ENCODE data around the gene CNTNAP2.

CNTNAP2 gene

GRCh38 chr7:147990942-147991341 lies 1874.3 kb downstream of the CNTNAP2 start:
- Histone ChIP-seq H3K79me2 (ENCODE audit: insufficient read depth, low read length) (no peaks in the 10 kb centered on the region), H3F3A (ENCODE audit: insufficient read depth) (no peaks in the 10 kb centered on the region), H3K27ac (ENCODE audit: low read depth, low read length) (no peak overlapping the region), H4K20me1 (ENCODE audit: low read depth, low read length) (no peaks in the 10 kb centered on the region), H2AFZ (ENCODE audit: low read depth, low read length, severe bottlenecking) (no peak overlapping the region), H3K27me3 (ENCODE audit: low read length) (no peaks in the 10 kb centered on the region), H3K4me2 (ENCODE audit: low read depth, low read length, poor library complexity, severe bottlenecking) (no peak overlapping the region), H3K9ac (ENCODE audit: low read length) (no peak overlapping the region), H3K36me3 (ENCODE audit: low read length) (no peaks in the 10 kb centered on the region), H3K4me3 (ENCODE audit: insufficient read depth, low read length, poor library complexity, severe bottlenecking) (no peak overlapping the region), H3K9me2 (replicated peaks; ENCODE audit: insufficient read depth, low read length) (no peaks in the 10 kb centered on the region), H3K9me3 (ENCODE audit: insufficient read depth, low read length) (no peaks in the 10 kb centered on the region)
- TF ChIP-seq CTCF (IDR thresholded peaks at IDR 0.05; ENCODE audit: insufficient read depth, low read length, poor library complexity, severe bottlenecking) (no peak), EZH2phosphoT487 (conservative IDR thresholded peaks at IDR 0.05; ENCODE audit: low read length) (no peak)

DNA sequence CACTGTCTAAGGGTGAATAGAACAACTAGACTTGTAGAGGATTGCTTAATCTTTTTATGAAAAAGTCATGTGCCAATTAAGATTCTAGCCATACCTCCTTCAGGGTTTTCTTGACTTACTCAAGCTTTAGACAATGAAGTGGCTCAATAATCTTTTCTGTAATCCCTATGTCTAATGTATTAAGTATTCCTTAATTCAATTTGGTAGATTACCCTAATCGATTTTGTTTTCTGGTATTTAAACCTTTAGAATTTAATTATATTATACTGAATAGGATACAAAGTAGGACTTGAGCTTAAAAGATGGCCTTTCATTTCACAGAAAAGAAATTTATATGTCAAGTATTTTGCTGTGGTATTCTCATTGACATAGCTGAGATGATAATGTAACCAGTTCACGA lies 1876.1 kb downstream of the CNTNAP2 start:
- H3K27ac ChIP-seq (ENCODE audit: low read depth, low read length): no peak overlapping the region
- no peaks in the 10 kb centered on the region for H3F3A ChIP-seq (ENCODE audit: insufficient read depth)
- H3K9ac ChIP-seq (ENCODE audit: low read length): no peak overlapping the region
- no peaks in the 10 kb centered on the region for H3K9me3 ChIP-seq (ENCODE audit: insufficient read depth, low read length)
- H2AFZ ChIP-seq (ENCODE audit: low read depth, low read length, severe bottlenecking): no peak overlapping the region
- no peaks in the 10 kb centered on the region for H3K36me3 ChIP-seq (ENCODE audit: low read length)
- H3K27me3 ChIP-seq (ENCODE audit: low read length): no peaks in the 10 kb centered on the region
- H3K9me2 ChIP-seq (replicated peaks; ENCODE audit: insufficient read depth, low read length): no peaks in the 10 kb centered on the region
- H3K79me2 ChIP-seq (ENCODE audit: insufficient read depth, low read length): no peaks in the 10 kb centered on the region
- no peak overlapping the region for H3K4me3 ChIP-seq (ENCODE audit: insufficient read depth, low read length, poor library complexity, severe bottlenecking)
- TF ChIP-seq CTCF (IDR thresholded peaks at IDR 0.05; ENCODE audit: insufficient read depth, low read length, poor library complexity, severe bottlenecking): no peak
- no peak for TF ChIP-seq EZH2phosphoT487 (conservative IDR thresholded peaks at IDR 0.05; ENCODE audit: low read length)
- no peaks in the 10 kb centered on the region for H4K20me1 ChIP-seq (ENCODE audit: low read depth, low read length)
- no peak overlapping the region for H3K4me2 ChIP-seq (ENCODE audit: low read depth, low read length, poor library complexity, severe bottlenecking)

DNA sequence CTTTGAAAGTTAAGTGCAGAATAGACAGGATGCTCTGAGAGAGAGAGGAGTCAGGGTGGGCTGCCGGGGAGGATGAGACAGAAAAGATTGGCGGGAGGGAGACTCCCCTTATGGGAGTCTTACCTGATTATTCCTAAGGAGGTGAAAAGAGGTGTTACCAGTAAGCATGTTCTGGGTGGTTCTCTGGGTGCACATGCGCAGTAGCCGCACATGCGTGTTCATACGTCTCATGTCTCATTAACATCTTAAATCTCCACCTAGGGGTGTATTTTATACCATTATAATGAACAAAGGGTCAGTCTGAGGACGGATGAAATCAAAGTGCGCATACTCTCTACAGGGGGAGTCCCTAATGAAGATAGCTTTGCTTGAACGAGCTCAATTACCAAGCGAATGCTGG lies 1881.0 kb downstream of the CNTNAP2 start:
- Histone ChIP-seq H3K9me3 (ENCODE audit: insufficient read depth, low read length) (no peaks in the 10 kb centered on the region), H3K4me2 (ENCODE audit: low read depth, low read length, poor library complexity, severe bottlenecking) (no peak overlapping the region), H3K27me3 (ENCODE audit: low read length) (no peaks in the 10 kb centered on the region), H2AFZ (ENCODE audit: low read depth, low read length, severe bottlenecking) (no peak overlapping the region), H3K4me3 (ENCODE audit: insufficient read depth, low read length, poor library complexity, severe bottlenecking) (no peak overlapping the region), H3K79me2 (ENCODE audit: insufficient read depth, low read length) (no peaks in the 10 kb centered on the region), H3K9me2 (replicated peaks; ENCODE audit: insufficient read depth, low read length) (no peaks in the 10 kb centered on the region), H4K20me1 (ENCODE audit: low read depth, low read length) (no peaks in the 10 kb centered on the region), H3K9ac (ENCODE audit: low read length) (no peak overlapping the region), H3F3A (ENCODE audit: insufficient read depth) (no peaks in the 10 kb centered on the region), H3K27ac (ENCODE audit: low read depth, low read length) (no peak overlapping the region), H3K36me3 (ENCODE audit: low read length) (no peaks in the 10 kb centered on the region)
- TF ChIP-seq CTCF (IDR thresholded peaks at IDR 0.05; ENCODE audit: insufficient read depth, low read length, poor library complexity, severe bottlenecking) (no peak), EZH2phosphoT487 (conservative IDR thresholded peaks at IDR 0.05; ENCODE audit: low read length) (no peak)

GRCh38 chr7:147999962-148000361 lies 1883.4 kb downstream of the CNTNAP2 start:
- no peak overlapping the region for H3K27ac ChIP-seq (ENCODE audit: low read depth, low read length)
- no peaks in the 10 kb centered on the region for H3K36me3 ChIP-seq (ENCODE audit: low read length)
- no peak overlapping the region for H3K9ac ChIP-seq (ENCODE audit: low read length)
- TF ChIP-seq EZH2phosphoT487 (conservative IDR thresholded peaks at IDR 0.05; ENCODE audit: low read length) (no peak), CTCF (IDR thresholded peaks at IDR 0.05; ENCODE audit: insufficient read depth, low read length, poor library complexity, severe bottlenecking) (no peak)
- H3K9me3 ChIP-seq (ENCODE audit: insufficient read depth, low read length): no peaks in the 10 kb centered on the region
- H4K20me1 ChIP-seq (ENCODE audit: low read depth, low read length): no peaks in the 10 kb centered on the region
- no peak overlapping the region for H3K4me2 ChIP-seq (ENCODE audit: low read depth, low read length, poor library complexity, severe bottlenecking)
- no peaks in the 10 kb centered on the region for H3F3A ChIP-seq (ENCODE audit: insufficient read depth)
- no peak overlapping the region for H2AFZ ChIP-seq (ENCODE audit: low read depth, low read length, severe bottlenecking)
- no peak overlapping the region for H3K4me3 ChIP-seq (ENCODE audit: insufficient read depth, low read length, poor library complexity, severe bottlenecking)
- no peaks in the 10 kb centered on the region for H3K9me2 ChIP-seq (replicated peaks; ENCODE audit: insufficient read depth, low read length)
- H3K27me3 ChIP-seq (ENCODE audit: low read length): no peaks in the 10 kb centered on the region
- H3K79me2 ChIP-seq (ENCODE audit: insufficient read depth, low read length): no peaks in the 10 kb centered on the region
